Measurements from ENCODE around the gene PODXL2.

PODXL2 gene

GRCh38 chr3:127628788-127629466 lies at the start of gene PODXL2:
TSS of gene PODXL2 (plus strand) at chr3:127629185. CDS start at chr3:127629220, 35 bp downstream.
- Histone ChIP-seq H3K9me3 (ENCODE audit: control insufficient read depth, low read length) (no peaks in the 10 kb centered on the region), H3K9ac (ENCODE audit: low read length) (no peak within 1 kb of the TSS), H3K27me3 (replicated peaks; ENCODE audit: control insufficient read depth, insufficient read depth, low read length) (peaks cover 24% of the 10 kb centered on the region), H3K4me3 (ENCODE audit: low read length) (peak within 1 kb of the TSS; percentile 76), H3K36me3 (ENCODE audit: control insufficient read depth, insufficient read depth, low read length, severe bottlenecking) (no peaks in the 10 kb centered on the region), H3K4me1 (ENCODE audit: control insufficient read depth, insufficient read depth, low read length) (peaks cover 6% of the 10 kb centered on the region)
- peak; percentile 81 for DNase-seq (ENCODE audit: low read depth)

- Histone ChIP-seq H3K4me3 (ENCODE audit: low read length) (no peak overlapping the region), H3K36me3 (ENCODE audit: control insufficient read depth, insufficient read depth, low read length, severe bottlenecking) (peaks cover 45% of the 10 kb centered on the region), H3K9me3 (ENCODE audit: control insufficient read depth, low read length) (no peaks in the 10 kb centered on the region), H3K9ac (ENCODE audit: low read length) (no peak overlapping the region), H3K4me1 (ENCODE audit: control insufficient read depth, insufficient read depth, low read length) (peaks cover 12% of the 10 kb centered on the region), H3K27me3 (replicated peaks; ENCODE audit: control insufficient read depth, insufficient read depth, low read length) (no peaks in the 10 kb centered on the region)
- no peak for DNase-seq (ENCODE audit: low read depth)
These were observed 48.5 kb upstream of the PODXL2 start for GRCh38 chr3:127580327-127581060.

- H3K9me3 ChIP-seq (ENCODE audit: control insufficient read depth, low read length) = no peaks in the 10 kb centered on the region
- peaks cover 45% of the 10 kb centered on the region for H3K4me1 ChIP-seq (ENCODE audit: control insufficient read depth, insufficient read depth, low read length)
- H3K27me3 ChIP-seq (replicated peaks; ENCODE audit: control insufficient read depth, insufficient read depth, low read length) = no peaks in the 10 kb centered on the region
- no peak overlapping the region for H3K9ac ChIP-seq (ENCODE audit: low read length)
- H3K36me3 ChIP-seq (ENCODE audit: control insufficient read depth, insufficient read depth, low read length, severe bottlenecking) = peaks cover 5% of the 10 kb centered on the region
- no peak for DNase-seq (ENCODE audit: low read depth)
- no peak overlapping the region for H3K4me3 ChIP-seq (ENCODE audit: low read length)
These were observed 44.3 kb upstream of the PODXL2 start for GRCh38 chr3:127584734-127585133.

- no peak overlapping the region for H3K9ac ChIP-seq (ENCODE audit: low read length)
- H3K36me3 ChIP-seq (ENCODE audit: control insufficient read depth, insufficient read depth, low read length, severe bottlenecking) = peaks cover 5% of the 10 kb centered on the region
- no peak overlapping the region for H3K4me3 ChIP-seq (ENCODE audit: low read length)
- peaks cover 45% of the 10 kb centered on the region for H3K4me1 ChIP-seq (ENCODE audit: control insufficient read depth, insufficient read depth, low read length)
- DNase-seq (ENCODE audit: low read depth) = peak; percentile 12
- no peaks in the 10 kb centered on the region for H3K27me3 ChIP-seq (replicated peaks; ENCODE audit: control insufficient read depth, insufficient read depth, low read length)
- H3K9me3 ChIP-seq (ENCODE audit: control insufficient read depth, low read length) = no peaks in the 10 kb centered on the region
These were observed 43.7 kb upstream of the PODXL2 start for GRCh38 chr3:127585163-127585812.

GRCh38 chr3:127585813-127586413 lies 43.1 kb upstream of the PODXL2 start:
- no peak for DNase-seq (ENCODE audit: low read depth)
- peaks cover 45% of the 10 kb centered on the region for H3K4me1 ChIP-seq (ENCODE audit: control insufficient read depth, insufficient read depth, low read length)
- no peak overlapping the region for H3K4me3 ChIP-seq (ENCODE audit: low read length)
- no peak overlapping the region for H3K9ac ChIP-seq (ENCODE audit: low read length)
- H3K36me3 ChIP-seq (ENCODE audit: control insufficient read depth, insufficient read depth, low read length, severe bottlenecking) = no peaks in the 10 kb centered on the region
- no peaks in the 10 kb centered on the region for H3K27me3 ChIP-seq (replicated peaks; ENCODE audit: control insufficient read depth, insufficient read depth, low read length)
- H3K9me3 ChIP-seq (ENCODE audit: control insufficient read depth, low read length) = no peaks in the 10 kb centered on the region

- no peaks in the 10 kb centered on the region for H3K27me3 ChIP-seq (replicated peaks; ENCODE audit: control insufficient read depth, insufficient read depth, low read length)
- no peak for DNase-seq (ENCODE audit: low read depth)
- H3K4me3 ChIP-seq (ENCODE audit: low read length) = peak overlapping the region; percentile 11
- H3K9ac ChIP-seq (ENCODE audit: low read length) = peak overlapping the region; percentile 9
- H3K36me3 ChIP-seq (ENCODE audit: control insufficient read depth, insufficient read depth, low read length, severe bottlenecking) = no peaks in the 10 kb centered on the region
- no peaks in the 10 kb centered on the region for H3K9me3 ChIP-seq (ENCODE audit: control insufficient read depth, low read length)
- H3K4me1 ChIP-seq (ENCODE audit: control insufficient read depth, insufficient read depth, low read length) = peaks cover 51% of the 10 kb centered on the region
These were observed 41.1 kb upstream of the PODXL2 start for GRCh38 chr3:127587876-127588275.

- Histone ChIP-seq H3K36me3 (ENCODE audit: control insufficient read depth, insufficient read depth, low read length, severe bottlenecking) (no peaks in the 10 kb centered on the region), H3K4me3 (ENCODE audit: low read length) (peak overlapping the region; percentile 86), H3K9me3 (ENCODE audit: control insufficient read depth, low read length) (no peaks in the 10 kb centered on the region), H3K4me1 (ENCODE audit: control insufficient read depth, insufficient read depth, low read length) (peaks cover 51% of the 10 kb centered on the region), H3K27me3 (replicated peaks; ENCODE audit: control insufficient read depth, insufficient read depth, low read length) (no peaks in the 10 kb centered on the region), H3K9ac (ENCODE audit: low read length) (peak overlapping the region; percentile 94)
- DNase-seq (ENCODE audit: low read depth) = peak; percentile 61
These were observed 40.0 kb upstream of the PODXL2 start for GRCh38 chr3:127588806-127589577.

- no peaks in the 10 kb centered on the region for H3K27me3 ChIP-seq (replicated peaks; ENCODE audit: control insufficient read depth, insufficient read depth, low read length)
- H3K4me1 ChIP-seq (ENCODE audit: control insufficient read depth, insufficient read depth, low read length) = peaks cover 46% of the 10 kb centered on the region
- H3K36me3 ChIP-seq (ENCODE audit: control insufficient read depth, insufficient read depth, low read length, severe bottlenecking) = no peaks in the 10 kb centered on the region
- DNase-seq (ENCODE audit: low read depth) = peak; percentile 69
- H3K4me3 ChIP-seq (ENCODE audit: low read length) = peak overlapping the region; percentile 86
- no peaks in the 10 kb centered on the region for H3K9me3 ChIP-seq (ENCODE audit: control insufficient read depth, low read length)
- H3K9ac ChIP-seq (ENCODE audit: low read length) = peak overlapping the region; percentile 94
These were observed 39.2 kb upstream of the PODXL2 start for GRCh38 chr3:127589600-127590281.

- no peaks in the 10 kb centered on the region for H3K9me3 ChIP-seq (ENCODE audit: control insufficient read depth, low read length)
- H3K27me3 ChIP-seq (replicated peaks; ENCODE audit: control insufficient read depth, insufficient read depth, low read length) = no peaks in the 10 kb centered on the region
These were observed 38.7 kb upstream of the PODXL2 start for GRCh38 chr3:127590282-127590592.

GRCh38 chr3:127590593-127591465 lies 38.2 kb upstream of the PODXL2 start, which contains the start of gene TPRA1:
TSS of gene TPRA1 (minus strand) at chr3:127590733. CDS start at chr3:127580146, 10,587 bp downstream.
- H3K36me3 ChIP-seq (ENCODE audit: control insufficient read depth, insufficient read depth, low read length, severe bottlenecking) = no peaks in the 10 kb centered on the region
- DNase-seq (ENCODE audit: low read depth) = peak; percentile 97

More at GRCh38 chr3:127590282-127590592, 38.7 kb upstream of the PODXL2 start:
- Histone ChIP-seq H3K4me3 (ENCODE audit: low read length) (peak overlapping the region; percentile 86), H3K9ac (ENCODE audit: low read length) (peak overlapping the region; percentile 94), H3K4me1 (ENCODE audit: control insufficient read depth, insufficient read depth, low read length) (peaks cover 41% of the 10 kb centered on the region), H3K36me3 (ENCODE audit: control insufficient read depth, insufficient read depth, low read length, severe bottlenecking) (no peaks in the 10 kb centered on the region)
- no peak for DNase-seq (ENCODE audit: low read depth)

More at GRCh38 chr3:127590593-127591465, 38.2 kb upstream of the PODXL2 start, which contains the start of gene TPRA1:
- Histone ChIP-seq H3K4me1 (ENCODE audit: control insufficient read depth, insufficient read depth, low read length) (peaks cover 35% of the 10 kb centered on the region), H3K9ac (ENCODE audit: low read length) (peak within 1 kb of the TSS; percentile 94), H3K4me3 (ENCODE audit: low read length) (peak within 1 kb of the TSS; percentile 86), H3K27me3 (replicated peaks; ENCODE audit: control insufficient read depth, insufficient read depth, low read length) (no peaks in the 10 kb centered on the region), H3K9me3 (ENCODE audit: control insufficient read depth, low read length) (no peaks in the 10 kb centered on the region)

Data from adipocyte (in vitro differentiated cells).